Measurements from ENCODE around the gene U2AF1L4.

U2AF1L4 gene

GRCh38 chr19:35745328-35746086, at the start of gene U2AF1L4, which contains the start of gene PSENEN:
Gene U2AF1L4, minus strand, starts transcription at chr19:35745418. Its CDS starts 27 bp downstream, at chr19:35745391.
Gene PSENEN, plus strand, starts transcription at chr19:35745651. Its CDS starts 280 bp downstream, at chr19:35745931.
- peak; percentile 96 for DNase-seq

DNA sequence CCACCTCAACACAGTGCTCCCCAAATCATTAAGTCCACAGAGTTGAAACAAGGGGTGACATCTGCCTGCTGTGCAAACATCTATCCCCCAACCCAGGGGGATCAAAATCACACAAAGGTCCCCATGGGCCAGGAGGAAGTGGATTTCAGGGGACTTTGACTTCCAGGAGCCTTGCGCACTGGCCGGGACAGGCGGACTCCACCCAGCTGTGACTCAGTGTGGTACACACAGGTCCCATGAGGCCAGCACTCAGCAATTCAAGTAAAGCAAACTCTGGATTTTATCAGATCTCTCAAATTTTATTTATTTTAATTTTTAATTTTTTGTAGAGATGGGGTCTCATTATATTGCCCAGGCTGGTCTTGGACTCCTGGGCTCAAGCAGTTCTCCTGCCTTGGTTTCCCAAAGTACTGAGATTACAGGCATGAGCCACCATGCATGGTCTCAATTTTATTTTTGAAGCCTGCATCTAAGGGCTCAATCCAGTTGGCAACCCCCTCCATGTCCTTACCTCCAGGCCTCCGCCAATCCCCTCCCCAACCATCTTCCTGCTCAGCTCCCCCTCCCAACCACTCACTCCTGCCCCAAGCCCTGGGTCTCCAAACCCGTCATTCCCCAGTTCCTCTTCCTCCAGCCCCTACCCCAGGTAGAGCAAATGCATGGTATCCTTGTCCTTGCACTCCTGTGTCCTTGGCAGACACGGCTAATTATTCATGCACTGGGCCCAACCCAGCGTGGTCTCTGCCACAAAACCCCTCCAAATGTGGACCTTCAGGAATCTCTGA, 48.4 kb upstream of the U2AF1L4 start:
- no peak for DNase-seq

DNA sequence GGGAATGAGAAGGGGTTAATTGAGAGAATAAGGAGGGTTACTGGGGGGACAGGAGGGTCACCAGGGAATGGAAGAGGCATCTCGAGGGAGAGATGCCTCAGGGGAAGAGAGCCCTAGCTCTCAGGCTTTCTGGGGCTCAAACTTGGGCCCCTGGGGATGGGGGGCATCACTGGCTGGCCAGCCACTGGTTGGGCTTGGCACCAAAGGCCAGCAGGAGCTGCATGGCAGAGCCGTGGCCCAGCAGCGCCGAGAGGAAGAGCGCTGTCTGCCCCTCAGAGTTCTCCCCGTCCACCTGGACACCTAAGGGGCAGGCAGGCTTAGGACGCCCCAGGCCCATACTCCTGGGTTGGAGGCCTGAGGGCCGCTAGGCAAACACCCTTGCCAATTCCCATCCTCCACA, 47.7 kb upstream of the U2AF1L4 start:
- no peak for DNase-seq

- no peak for DNase-seq
Observed at GRCh38 chr19:35792312-35792711, 47.1 kb upstream of the U2AF1L4 start.

GRCh38 chr19:35791814-35792279, 46.6 kb upstream of the U2AF1L4 start:
- no peak for DNase-seq

GRCh38 chr19:35790981-35791813, 46.0 kb upstream of the U2AF1L4 start:
- DNase-seq, result peak; percentile 6

GRCh38 chr19:35789978-35790944, 45.0 kb upstream of the U2AF1L4 start:
- DNase-seq, result no peak

DNA sequence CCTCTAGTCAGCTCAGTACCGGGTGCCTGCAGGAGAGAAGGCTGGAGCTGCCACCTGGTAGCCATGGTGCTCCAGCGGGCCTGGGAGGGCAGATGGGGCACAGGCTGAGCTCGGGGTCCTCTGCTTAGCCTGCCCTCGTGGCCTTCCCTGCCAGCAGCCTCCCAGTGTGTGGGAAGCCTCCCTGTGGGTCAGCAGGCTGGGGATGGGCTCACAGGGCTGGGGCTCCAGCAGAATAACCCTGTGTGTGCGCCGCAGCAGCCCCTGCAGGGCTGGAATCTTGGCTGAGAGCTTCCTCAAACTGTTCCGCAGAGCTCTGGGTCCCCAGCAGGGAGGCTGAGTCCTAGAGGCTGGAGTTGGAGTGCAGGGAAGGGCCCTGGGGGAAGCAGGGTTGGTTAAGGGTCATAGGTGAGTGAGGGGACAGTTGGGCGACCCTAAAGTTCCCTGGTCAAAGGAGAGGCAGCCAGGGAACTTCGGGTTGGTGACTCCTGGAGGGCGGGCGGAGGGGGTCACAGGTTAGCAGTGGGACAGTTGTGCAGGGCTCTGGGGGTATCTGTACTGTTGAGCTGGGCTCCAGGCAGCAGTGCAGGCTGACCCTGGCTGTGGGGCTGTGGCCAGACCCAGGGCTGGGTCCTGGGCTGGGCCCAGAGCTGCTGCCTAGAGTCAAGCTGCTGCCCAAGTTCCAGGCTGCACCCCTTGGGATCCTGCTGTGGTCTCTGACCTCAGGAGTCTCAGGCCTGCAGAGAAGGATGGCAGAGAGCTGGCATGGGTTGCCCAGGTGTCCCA, 44.2 kb upstream of the U2AF1L4 start:
- no peak for DNase-seq

- DNase-seq, result no peak
Observed at GRCh38 chr19:35788205-35788960, 43.2 kb upstream of the U2AF1L4 start.

DNA sequence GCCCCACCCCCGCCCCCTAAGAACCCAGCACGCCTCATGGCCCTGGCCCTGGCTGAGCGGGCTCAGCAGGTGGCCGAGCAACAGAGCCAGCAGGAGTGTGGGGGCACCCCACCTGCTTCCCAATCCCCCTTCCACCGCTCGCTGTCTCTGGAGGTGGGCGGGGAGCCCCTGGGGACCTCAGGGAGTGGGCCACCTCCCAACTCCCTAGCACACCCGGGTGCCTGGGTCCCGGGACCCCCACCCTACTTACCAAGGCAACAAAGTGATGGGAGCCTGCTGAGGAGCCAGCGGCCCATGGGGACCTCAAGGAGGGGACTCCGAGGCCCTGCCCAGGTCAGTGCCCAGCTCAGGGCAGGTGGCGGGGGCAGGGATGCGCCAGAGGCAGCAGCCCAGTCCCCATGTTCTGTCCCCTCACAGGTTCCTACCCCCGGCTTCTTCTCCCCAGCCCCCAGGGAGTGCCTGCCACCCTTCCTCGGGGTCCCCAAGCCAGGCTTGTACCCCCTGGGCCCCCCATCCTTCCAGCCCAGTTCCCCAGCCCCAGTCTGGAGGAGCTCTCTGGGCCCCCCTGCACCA, 42.1 kb upstream of the U2AF1L4 start:
- DNase-seq, result no peak

GRCh38 chr19:35786299-35787160, 41.3 kb upstream of the U2AF1L4 start:
- no peak for DNase-seq

GRCh38 chr19:35785339-35785627, 40.1 kb upstream of the U2AF1L4 start:
- DNase-seq, result no peak

DNA sequence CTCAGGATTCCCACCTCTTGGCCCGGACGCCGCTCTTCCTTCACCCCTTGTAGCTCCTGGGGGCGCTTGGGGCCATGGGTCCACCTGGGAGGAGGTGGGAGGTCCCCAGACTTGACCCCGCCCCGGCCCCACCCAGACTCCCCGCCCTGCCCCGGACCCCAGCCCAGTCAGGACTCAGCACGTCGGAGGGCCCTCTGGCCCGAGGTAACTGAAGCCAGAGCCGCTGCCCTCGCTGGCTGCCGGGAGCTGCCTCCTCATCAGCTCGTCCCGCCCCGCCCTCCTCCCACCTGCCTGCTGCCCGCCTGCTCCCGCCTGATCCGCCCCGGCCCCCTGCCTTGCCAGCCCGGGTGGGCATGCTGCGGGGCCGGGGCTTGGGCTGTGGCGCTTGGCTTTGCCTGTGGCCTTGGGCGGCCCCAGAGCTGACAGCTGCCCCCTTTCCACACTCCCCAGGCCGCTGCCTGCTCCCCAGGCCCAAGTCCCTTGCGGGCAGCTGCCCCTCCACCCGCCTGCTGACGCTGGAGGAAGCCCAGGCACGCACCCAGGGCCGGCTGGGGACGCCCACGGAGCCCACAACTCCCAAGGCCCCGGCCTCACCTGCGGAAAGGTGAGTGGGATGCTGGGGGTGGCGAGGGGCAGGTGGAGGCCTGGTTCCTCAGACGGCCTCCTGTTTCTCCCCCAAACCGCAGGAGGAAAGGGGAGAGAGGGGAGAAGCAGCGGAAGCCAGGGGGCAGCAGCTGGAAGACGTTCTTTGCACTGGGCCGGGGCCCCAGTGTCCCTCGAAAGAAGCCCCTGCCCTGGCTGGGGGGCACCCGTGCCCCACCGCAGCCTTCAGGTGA, 39.5 kb upstream of the U2AF1L4 start:
- no peak for DNase-seq

DNA sequence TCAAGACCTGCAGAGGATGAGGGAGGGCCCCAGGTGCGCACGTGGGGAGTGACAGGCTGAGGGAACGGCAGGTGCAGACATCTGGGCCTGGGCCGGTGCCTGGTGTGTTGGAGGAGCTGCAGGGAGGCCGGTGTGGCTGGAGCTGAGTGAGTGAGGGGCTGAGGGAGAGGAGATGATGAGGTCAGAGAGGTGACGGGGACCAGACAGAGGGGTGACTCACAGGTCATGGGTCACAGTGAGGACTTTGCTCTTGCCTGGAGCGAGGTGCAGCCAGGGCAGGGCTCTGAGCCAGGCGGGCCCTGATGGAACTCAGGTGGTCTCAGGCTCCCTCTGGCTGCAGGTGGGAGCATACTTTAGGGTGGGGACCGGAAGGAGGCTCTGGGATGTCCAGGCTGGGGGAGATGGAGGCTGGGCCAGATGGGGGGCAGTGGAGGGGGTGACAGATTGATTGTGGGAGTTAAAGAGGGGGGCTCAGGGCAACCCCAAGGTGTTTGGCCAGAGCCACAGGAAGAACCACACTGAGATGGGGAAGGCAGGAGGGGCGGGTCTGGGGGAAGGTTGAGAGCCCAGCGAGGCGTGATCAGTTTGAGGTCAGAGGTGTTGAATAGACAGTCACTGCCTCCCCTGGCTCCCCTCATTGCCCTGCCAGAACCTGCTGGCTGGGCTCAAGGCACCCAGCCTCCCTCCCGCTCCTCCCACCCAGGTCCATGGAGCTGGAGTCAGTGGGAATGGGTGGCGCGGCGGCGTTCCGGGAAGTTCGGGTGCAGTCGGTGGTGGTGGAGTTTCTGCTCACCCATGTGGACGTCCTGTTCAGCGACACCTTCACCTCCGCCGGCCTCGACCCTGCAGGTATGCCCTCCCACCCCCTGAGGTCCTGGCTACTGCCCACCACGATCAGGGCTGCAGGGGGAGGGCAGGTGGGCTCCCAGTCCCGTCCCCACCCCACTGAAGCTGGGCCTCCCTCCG, 38.5 kb upstream of the U2AF1L4 start:
- no peak for DNase-seq

- DNase-seq, result no peak
Observed at GRCh38 chr19:35782589-35782988, 37.4 kb upstream of the U2AF1L4 start.

DNA sequence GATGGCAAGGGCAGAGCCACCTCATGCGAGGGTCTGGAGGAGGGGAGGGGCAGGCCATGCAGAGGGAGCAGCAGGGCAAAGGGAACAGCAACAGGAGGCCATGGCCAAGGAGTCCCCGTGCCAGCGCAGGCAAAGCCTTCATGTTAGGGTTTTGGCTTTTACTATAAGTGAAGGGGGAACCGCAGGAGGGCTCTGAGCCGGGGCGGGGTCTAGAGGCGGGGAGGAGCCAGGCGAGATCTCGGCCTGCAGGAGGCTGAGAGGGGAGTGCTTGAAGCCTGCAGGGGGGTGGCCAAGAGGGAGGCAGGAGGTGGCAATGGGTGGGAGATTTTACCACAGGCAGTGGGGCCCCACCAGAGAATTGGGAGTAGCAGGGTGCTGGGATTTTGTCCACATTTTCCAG, 36.4 kb upstream of the U2AF1L4 start:
- no peak for DNase-seq

GRCh38 chr19:35780717-35781116, 35.5 kb upstream of the U2AF1L4 start:
- DNase-seq, result no peak

All from NCI-H1092 treated with DMSO at 0.1 percent for 48 hours (cell line).